Activated naive CD8-positive, alpha-beta T cell (primary cell): Measurements from ENCODE around the gene MED1.

Source experiments
- H3K27ac Mint-ChIP-seq: one replicate; pipeline ENCODE4 v1.8.0; 2021; ENCODE audit warnings: mixed read lengths
- H3K27me3 Mint-ChIP-seq: one replicate; pipeline ENCODE4 v1.8.0; 2021; ENCODE audit warnings: mixed read lengths
- H3K36me3 Mint-ChIP-seq: one replicate; pipeline ENCODE4 v1.8.0; 2021; ENCODE audit warnings: mixed read lengths
- H3K4me1 Mint-ChIP-seq: one replicate; pipeline ENCODE4 v1.8.0; 2021; ENCODE audit warnings: low read depth, mixed read lengths
- H3K4me3 Mint-ChIP-seq: one replicate; pipeline ENCODE4 v1.8.0; 2021; ENCODE audit warnings: mild to moderate bottlenecking, mixed read lengths
- H3K9me3 Mint-ChIP-seq: one replicate; pipeline ENCODE4 v1.8.0; 2021; ENCODE audit warnings: low read depth, mixed read lengths

The MED1 gene

GRCh38 chr17:39360537-39360936 lies 90.5 kb downstream of the MED1 start:
- Mint-ChIP-seq H3K36me3 (peaks cover 9% of the 10 kb centered on the region), H3K9me3 (no peaks in the 10 kb centered on the region), H3K27me3 (no peaks in the 10 kb centered on the region), H3K4me3 (no peak overlapping the region), H3K4me1 (peaks cover 18% of the 10 kb centered on the region), H3K27ac (peak overlapping the region; percentile 23)

DNA sequence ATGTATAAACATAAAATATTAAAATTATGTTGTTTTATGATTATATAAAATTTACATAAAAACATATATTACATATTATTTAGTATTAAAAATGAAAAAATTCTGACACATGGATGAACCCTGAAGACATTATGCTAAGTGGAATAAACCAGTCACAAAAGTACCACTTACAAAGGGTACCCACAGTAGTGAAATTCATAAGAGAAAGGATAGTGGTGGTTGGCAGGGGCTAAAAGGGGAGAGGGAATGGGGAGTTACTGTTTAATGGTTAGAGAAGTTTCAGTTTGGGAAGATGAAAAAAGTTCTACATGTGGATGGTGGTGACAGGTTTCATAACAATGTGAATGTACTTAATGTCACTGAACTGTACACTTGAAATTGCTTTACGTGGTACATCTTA lies 91.1 kb downstream of the MED1 start:
- peaks cover 9% of the 10 kb centered on the region for H3K36me3 Mint-ChIP-seq
- H3K9me3 Mint-ChIP-seq = no peaks in the 10 kb centered on the region
- H3K27ac Mint-ChIP-seq = no peak overlapping the region
- H3K4me3 Mint-ChIP-seq = no peak overlapping the region
- H3K4me1 Mint-ChIP-seq = peaks cover 18% of the 10 kb centered on the region
- H3K27me3 Mint-ChIP-seq = no peaks in the 10 kb centered on the region

DNA sequence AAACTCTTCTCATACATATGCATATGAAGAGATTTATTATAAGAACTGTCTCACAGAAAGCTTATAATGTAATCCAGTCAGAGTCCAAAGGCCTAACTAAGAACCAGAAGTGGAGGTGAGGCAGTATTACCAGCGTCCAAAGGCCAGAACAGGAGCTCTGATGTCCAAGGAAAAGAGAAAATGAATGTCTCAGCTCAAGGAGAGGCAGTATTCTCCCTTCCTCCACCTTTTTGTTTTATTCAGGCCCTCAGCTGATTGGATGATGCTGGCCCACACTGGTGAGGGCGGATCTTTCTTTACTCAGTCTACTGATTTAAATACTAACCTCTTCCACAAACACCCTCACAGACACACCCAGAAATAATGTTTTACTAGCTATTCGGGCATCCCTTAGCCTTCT lies 93.1 kb downstream of the MED1 start:
- peaks cover 9% of the 10 kb centered on the region for H3K36me3 Mint-ChIP-seq
- no peak overlapping the region for H3K27ac Mint-ChIP-seq
- H3K9me3 Mint-ChIP-seq = no peaks in the 10 kb centered on the region
- no peak overlapping the region for H3K4me3 Mint-ChIP-seq
- no peaks in the 10 kb centered on the region for H3K27me3 Mint-ChIP-seq
- peaks cover 18% of the 10 kb centered on the region for H3K4me1 Mint-ChIP-seq

DNA sequence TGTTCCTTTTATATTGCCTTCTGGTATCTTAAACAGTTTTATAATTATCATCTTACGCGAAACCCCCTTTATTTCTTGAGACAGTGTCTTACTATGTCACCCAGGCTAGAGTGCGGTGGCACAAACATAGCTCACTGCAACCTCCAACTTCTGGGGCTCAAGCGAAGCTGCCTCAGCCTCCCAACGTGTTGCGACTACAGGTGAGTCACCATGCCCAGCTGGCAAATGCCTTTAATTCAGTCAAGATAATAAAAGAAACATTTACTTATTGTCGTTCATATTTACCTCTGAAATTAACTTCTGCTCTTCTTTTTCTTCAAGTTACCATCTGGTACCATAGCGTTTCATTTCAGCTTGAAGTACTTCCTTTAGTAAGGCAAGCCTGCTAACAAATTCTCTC lies 93.6 kb downstream of the MED1 start:
- Mint-ChIP-seq H3K27me3 (no peaks in the 10 kb centered on the region), H3K9me3 (no peaks in the 10 kb centered on the region), H3K27ac (no peak overlapping the region), H3K36me3 (peaks cover 9% of the 10 kb centered on the region), H3K4me1 (peaks cover 19% of the 10 kb centered on the region), H3K4me3 (no peak overlapping the region)
